Osteoblast (primary cell): Measurements from ENCODE around the gene ANO7. TPM values are rescaled to one million over a fixed set of nuclear protein-coding genes. Genes with fewer than 3 reads are reported as not detected.

ENCODE experiments used
- DNase-seq: peaks from one replicate; pipeline ENCODE4 v3.0.0; 2011; ENCODE audit warnings: low spot score, mixed read lengths; ENCODE audit not compliant: insufficient read length; ENCODE audit errors: missing footprints
- H2AFZ ChIP-seq: 2 replicates; pipeline ENCODE4 v1.6.0; 2011; ENCODE audit warnings: mild to moderate bottlenecking, low read length
- H3K27ac ChIP-seq: 2 replicates; pipeline ENCODE4 v1.5.1; 2011; ENCODE audit warnings: mild to moderate bottlenecking, low read depth, low read length, moderate library complexity
- H3K27me3 ChIP-seq: 2 replicates; pipeline ENCODE4 v1.6.0; 2012; ENCODE audit warnings: mild to moderate bottlenecking, control low read depth, inconsistent platforms, low read length, moderate library complexity; ENCODE audit not compliant: insufficient read depth
- H3K36me3 ChIP-seq: 2 replicates; pipeline ENCODE4 v1.5.1; 2011; ENCODE audit warnings: mild to moderate bottlenecking, low read length, control low read depth, moderate library complexity; ENCODE audit not compliant: insufficient read depth
- H3K4me1 ChIP-seq: 2 replicates; pipeline ENCODE4 v1.5.1; 2011; ENCODE audit warnings: mild to moderate bottlenecking, low read length, control low read depth, moderate library complexity; ENCODE audit not compliant: insufficient read depth
- H3K4me2 ChIP-seq: 2 replicates; pipeline ENCODE4 v1.6.0; 2011; ENCODE audit warnings: mild to moderate bottlenecking, low read length; ENCODE audit not compliant: insufficient read depth
- H3K4me3 ChIP-seq: fragments of 200-600 bp; sonication (generic); 3 replicates; pipeline ENCODE4 v1.5.1; 2012; ENCODE audit warnings: mild to moderate bottlenecking, low read length, inconsistent platforms; ENCODE audit not compliant: insufficient read depth
- H3K79me2 ChIP-seq: 2 replicates; pipeline ENCODE4 v1.6.0; 2012; ENCODE audit warnings: mild to moderate bottlenecking, low read length, control low read depth, inconsistent platforms; ENCODE audit not compliant: insufficient read depth
- H3K9me3 ChIP-seq: 2 replicates; pipeline ENCODE4 v1.5.1; 2011; ENCODE audit warnings: low read depth, low read length, control low read depth
- H4K20me1 ChIP-seq: 2 replicates; pipeline ENCODE4 v1.6.0; 2012; ENCODE audit warnings: mild to moderate bottlenecking, low read length, control low read depth; ENCODE audit not compliant: insufficient read depth
- CTCF ChIP-seq: IDR thresholded peaks from 2 replicates; pipeline ENCODE4 v1.5.1; 2011; ENCODE audit warnings: mild to moderate bottlenecking, low read depth, low read length, moderate library complexity; ENCODE audit errors: extremely low read depth
- total RNA-seq: library from RNA; depleted of rRNA; stranded (reverse); fragments of >200 nt; gene quantifications from 2 replicates; pipeline ENCODE4 v1.2.3, GENCODE V29; 2012

The ANO7 gene
- total RNA-seq, 1 donor, result 1.8 TPM

GRCh38 chr2:241153616-241154015 is 34.9 kb upstream of the ANO7 start:
- Histone ChIP-seq H3K27me3 (no peaks in the 10 kb centered on the region), H4K20me1 (peaks cover 23% of the 10 kb centered on the region), H3K4me2 (no peak overlapping the region), H3K4me3 (no peak overlapping the region), H3K79me2 (peaks cover 38% of the 10 kb centered on the region), H2AFZ (no peak overlapping the region), H3K9me3 (no peaks in the 10 kb centered on the region), H3K36me3 (peaks cover 11% of the 10 kb centered on the region), H3K4me1 (peaks cover 51% of the 10 kb centered on the region), H3K27ac (no peak overlapping the region)
- no peak for TF ChIP-seq CTCF
- DNase-seq, result no peak

- TF ChIP-seq CTCF, result no peak
- no peak overlapping the region for H2AFZ ChIP-seq
- no peaks in the 10 kb centered on the region for H3K27me3 ChIP-seq
- peaks cover 23% of the 10 kb centered on the region for H4K20me1 ChIP-seq
- no peak overlapping the region for H3K4me2 ChIP-seq
- H3K79me2 ChIP-seq, result peaks cover 38% of the 10 kb centered on the region
- no peak overlapping the region for H3K4me3 ChIP-seq
- DNase-seq, result peak; percentile 93
- H3K4me1 ChIP-seq, result peaks cover 47% of the 10 kb centered on the region
- H3K27ac ChIP-seq, result peak overlapping the region; percentile 72
- H3K9me3 ChIP-seq, result no peaks in the 10 kb centered on the region
- H3K36me3 ChIP-seq, result peaks cover 24% of the 10 kb centered on the region
Observed at GRCh38 chr2:241154915-241155314, 33.6 kb upstream of the ANO7 start.

- Histone ChIP-seq H3K36me3 (peaks cover 31% of the 10 kb centered on the region), H3K4me1 (peaks cover 45% of the 10 kb centered on the region)
- no peak for TF ChIP-seq CTCF
Observed at GRCh38 chr2:241155936-241156335, 32.5 kb upstream of the ANO7 start.

GRCh38 chr2:241156971-241157441 is 31.5 kb upstream of the ANO7 start:
- Histone ChIP-seq H3K4me1 (peaks cover 43% of the 10 kb centered on the region), H3K4me2 (no peak overlapping the region), H3K79me2 (peaks cover 21% of the 10 kb centered on the region), H3K4me3 (no peak overlapping the region), H2AFZ (no peak overlapping the region), H3K9me3 (no peaks in the 10 kb centered on the region), H4K20me1 (peaks cover 17% of the 10 kb centered on the region), H3K36me3 (peaks cover 31% of the 10 kb centered on the region), H3K27ac (peak overlapping the region; percentile 50), H3K27me3 (no peaks in the 10 kb centered on the region)
- DNase-seq, result no peak
- TF ChIP-seq CTCF, result no peak

More at GRCh38 chr2:241155936-241156335, 32.5 kb upstream of the ANO7 start:
- no peak for DNase-seq
- H3K4me3 ChIP-seq, result no peak overlapping the region
- H3K79me2 ChIP-seq, result peaks cover 32% of the 10 kb centered on the region
- H2AFZ ChIP-seq, result no peak overlapping the region
- H3K27me3 ChIP-seq, result no peaks in the 10 kb centered on the region
- H4K20me1 ChIP-seq, result peaks cover 23% of the 10 kb centered on the region
- H3K9me3 ChIP-seq, result no peaks in the 10 kb centered on the region
- peak overlapping the region; percentile 72 for H3K27ac ChIP-seq
- H3K4me2 ChIP-seq, result no peak overlapping the region
